Stimulated activated CD4-positive, alpha-beta T cell treated with anti-CD3 and anti-CD28 coated beads, Interleukin-12 subunit alpha, Interleukin-12 subunit beta, amount 100 ng/mL, for 4 hours (primary cell): ENCODE measurements around the gene C1QC.

Experiments
- DNase-seq: peaks from one replicate; pipeline ENCODE4 v3.0.0-alpha.2; 2020

C1QC gene

DNA sequence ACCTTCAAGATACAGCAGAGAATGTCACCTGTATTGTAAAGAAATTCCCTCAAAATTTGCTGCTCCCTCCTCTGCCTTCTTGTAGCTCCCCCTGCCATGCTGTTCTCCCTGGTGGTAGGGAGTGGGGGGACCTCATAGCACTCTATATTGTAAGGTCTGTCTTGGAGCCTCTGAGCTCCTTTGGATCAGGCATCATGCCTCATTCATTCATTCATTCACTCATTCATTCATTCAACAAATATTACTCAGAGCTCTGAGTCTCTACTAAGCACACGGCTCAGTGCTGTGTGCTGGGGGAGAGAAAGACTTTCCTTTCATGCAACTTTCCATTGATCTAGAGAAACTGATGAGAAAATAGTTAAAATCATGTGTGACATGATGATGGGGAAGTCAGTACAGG is 40.1 kb downstream of the C1QC start:
- no peak for DNase-seq

DNA sequence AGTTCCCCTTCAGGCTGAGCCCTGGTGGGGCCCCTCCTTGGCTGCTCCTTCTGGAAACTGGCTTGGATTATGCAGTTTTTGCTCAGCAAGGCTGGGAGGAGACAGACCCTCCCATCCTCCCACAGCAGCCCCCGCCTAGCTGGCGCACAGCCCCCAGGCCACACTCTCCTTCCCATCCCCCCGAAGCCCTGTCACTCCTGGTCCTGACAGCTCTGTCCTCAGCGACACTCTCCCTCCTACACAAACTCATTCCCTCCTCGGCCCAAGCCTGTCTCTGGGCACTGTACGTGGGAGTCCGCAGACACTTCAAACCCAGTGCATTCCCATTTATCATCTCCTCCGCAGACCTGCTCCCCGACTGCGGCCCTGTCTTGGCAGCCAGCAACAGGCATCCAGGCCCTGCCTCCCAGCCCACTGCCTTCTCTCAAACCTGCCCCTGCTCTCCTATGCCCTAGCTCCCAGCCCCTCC is 42.2 kb downstream of the C1QC start:
- DNase-seq, result no peak

DNA sequence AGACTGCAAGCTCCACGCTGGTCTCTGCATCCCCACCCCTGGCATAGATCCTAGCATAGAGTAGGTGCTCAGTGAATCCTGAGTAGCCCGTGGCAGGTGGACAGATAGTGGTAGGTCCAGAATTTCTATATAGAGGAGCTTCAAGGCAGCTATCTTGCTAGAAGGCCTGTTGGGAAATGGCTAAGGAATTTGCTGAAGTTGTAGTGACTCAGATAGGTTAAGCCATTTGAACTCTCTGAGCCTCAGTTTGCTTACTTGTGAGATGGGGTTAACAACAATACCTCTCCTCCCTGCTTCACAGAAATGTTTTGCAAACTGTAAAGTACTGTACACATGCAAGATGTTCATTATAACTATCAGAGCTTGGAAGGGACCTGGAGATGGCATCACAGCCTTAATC is 43.8 kb downstream of the C1QC start:
- no peak for DNase-seq

DNA sequence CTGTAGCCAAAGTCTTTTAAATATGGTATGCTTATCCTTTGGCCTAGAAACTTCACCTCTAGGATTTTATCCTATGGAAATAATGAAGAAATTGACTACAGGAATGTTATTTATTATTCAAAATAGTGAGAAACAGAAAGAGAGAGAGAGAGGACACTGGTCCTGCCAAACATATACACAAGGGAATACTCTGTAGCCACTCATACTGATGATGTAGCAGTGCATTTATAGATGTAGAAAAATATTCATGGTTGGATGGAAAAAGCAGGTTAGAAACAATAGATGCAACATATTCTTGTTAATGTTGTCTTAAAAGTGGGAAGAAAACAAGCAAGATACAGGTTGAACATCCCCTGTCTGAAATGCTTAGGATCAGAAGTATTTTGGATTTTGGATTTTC is 45.0 kb downstream of the C1QC start:
- no peak for DNase-seq

DNA sequence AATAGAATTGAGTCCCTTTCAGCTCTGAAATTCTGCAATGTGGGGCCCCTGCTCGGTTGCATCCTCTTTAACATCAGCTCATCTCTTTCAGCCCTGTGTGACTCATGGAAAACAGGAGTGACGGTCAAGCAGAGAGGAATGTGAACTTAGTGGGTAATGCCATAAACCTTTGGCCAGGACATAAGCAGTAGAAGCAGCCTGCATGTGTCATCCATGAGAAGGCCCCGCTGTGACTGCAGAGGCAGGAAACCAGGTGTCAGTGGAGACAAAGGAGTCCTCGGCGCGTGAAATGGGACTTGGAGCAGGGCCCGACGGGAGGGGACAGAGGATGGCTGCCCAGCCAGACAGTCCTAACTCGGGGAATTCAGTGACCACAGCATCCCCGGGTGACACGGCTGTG is 46.1 kb downstream of the C1QC start:
- no peak for DNase-seq

DNA sequence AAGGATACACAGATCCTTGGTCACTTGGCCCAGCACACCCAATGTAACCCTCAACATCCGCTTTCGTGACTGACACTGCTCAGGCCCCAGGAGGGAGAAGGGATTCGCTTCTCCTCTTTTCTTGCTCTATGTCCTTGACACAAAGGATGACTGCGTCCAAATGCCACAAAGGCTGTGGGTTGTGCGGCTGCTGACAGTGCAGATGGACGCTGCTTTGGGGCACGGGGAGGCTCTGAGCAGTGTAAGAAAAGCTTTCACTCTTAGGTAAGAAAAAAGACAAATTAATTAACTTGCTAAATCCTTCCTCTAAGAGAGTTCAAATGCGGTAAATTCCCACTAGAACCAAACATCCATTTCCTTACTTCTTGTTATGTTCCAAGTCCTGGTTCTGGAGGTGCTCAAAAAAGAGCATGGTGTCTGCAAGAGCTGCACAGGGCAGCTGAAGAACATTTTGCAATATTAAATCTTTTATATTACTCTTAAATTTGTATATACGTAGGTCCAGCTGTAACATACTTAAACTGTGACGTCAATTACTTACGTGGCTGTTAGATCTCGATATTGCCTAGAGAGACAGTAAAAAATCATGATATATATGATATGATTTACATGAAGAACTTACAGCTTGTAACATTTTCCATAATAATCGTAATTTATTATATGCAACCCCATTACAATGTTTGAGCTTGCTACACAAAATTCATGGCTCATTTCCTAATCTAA is 47.8 kb downstream of the C1QC start:
- no peak for DNase-seq

DNA sequence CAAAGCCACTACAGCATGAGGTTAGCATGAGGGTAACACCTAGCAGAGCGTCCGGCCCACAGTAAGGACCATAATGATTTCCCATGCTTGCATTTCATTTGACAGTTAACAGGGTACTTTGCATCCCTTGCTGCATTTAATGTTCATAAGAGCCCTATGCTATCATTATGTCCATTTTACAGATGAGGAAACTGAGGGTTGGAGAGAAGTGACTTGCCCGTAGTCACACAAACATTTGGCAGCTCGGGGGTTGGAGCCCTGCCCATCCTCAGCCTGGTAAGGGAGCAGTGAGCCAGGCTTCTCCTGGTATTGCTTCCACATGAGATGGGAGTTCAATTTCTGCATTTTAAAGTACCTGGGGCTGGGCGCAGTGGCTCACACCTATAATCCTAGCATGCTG is 50.7 kb downstream of the C1QC start:
- DNase-seq, result no peak

DNA sequence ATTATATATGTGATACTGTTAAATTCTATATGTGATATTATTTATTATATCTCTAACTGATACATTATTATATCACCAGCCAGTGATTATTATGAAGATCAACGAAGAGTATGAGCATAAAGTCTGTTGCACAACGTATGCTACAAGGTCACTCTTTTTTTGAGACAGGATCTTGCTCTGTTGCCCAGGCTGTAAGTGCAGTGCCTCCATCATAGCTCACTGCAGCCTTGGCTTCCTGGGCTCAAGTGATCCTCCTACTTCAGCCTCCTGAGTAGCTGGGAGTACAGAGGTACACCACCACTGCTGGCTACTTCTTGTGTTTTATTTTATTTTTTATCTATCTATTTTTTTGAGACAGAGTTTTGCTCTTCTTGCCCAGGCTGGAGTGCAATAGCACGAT is 53.2 kb downstream of the C1QC start:
- DNase-seq, result no peak
